Dendritic cell treated with granulocyte-macrophage colony-stimulating factor and Interleukin-4, amounts not matched to agents 40 ng/mL and 50 ng/mL, for 4 days (primary cell): ENCODE measurements around the gene TAS1R3.

ENCODE experiments used
- H3K27ac Mint-ChIP-seq: one replicate; pipeline ENCODE4 v1.8.0; 2022; ENCODE audit warnings: mild to moderate bottlenecking, mixed read lengths
- H3K27me3 Mint-ChIP-seq: one replicate; pipeline ENCODE4 v1.8.0; 2022; ENCODE audit warnings: mild to moderate bottlenecking, mixed read lengths
- H3K36me3 Mint-ChIP-seq: one replicate; pipeline ENCODE4 v1.8.0; 2022; ENCODE audit warnings: low read depth, mixed read lengths
- H3K4me1 Mint-ChIP-seq: one replicate; pipeline ENCODE4 v1.8.0; 2022; ENCODE audit warnings: low read depth, mixed read lengths
- H3K4me3 Mint-ChIP-seq: one replicate; pipeline ENCODE4 v1.8.0; 2022; ENCODE audit warnings: mild to moderate bottlenecking, moderate library complexity, mixed read lengths
- H3K9me3 Mint-ChIP-seq: one replicate; pipeline ENCODE4 v1.8.0; 2022; ENCODE audit warnings: mixed read lengths
- intact Hi-C: fragments of 100-400 bp; cut with micrococcal nuclease; formaldehyde crosslinking; loops from one replicate; pipeline ENCODE4 v1.15.0; 2022

Gene TAS1R3

DNA sequence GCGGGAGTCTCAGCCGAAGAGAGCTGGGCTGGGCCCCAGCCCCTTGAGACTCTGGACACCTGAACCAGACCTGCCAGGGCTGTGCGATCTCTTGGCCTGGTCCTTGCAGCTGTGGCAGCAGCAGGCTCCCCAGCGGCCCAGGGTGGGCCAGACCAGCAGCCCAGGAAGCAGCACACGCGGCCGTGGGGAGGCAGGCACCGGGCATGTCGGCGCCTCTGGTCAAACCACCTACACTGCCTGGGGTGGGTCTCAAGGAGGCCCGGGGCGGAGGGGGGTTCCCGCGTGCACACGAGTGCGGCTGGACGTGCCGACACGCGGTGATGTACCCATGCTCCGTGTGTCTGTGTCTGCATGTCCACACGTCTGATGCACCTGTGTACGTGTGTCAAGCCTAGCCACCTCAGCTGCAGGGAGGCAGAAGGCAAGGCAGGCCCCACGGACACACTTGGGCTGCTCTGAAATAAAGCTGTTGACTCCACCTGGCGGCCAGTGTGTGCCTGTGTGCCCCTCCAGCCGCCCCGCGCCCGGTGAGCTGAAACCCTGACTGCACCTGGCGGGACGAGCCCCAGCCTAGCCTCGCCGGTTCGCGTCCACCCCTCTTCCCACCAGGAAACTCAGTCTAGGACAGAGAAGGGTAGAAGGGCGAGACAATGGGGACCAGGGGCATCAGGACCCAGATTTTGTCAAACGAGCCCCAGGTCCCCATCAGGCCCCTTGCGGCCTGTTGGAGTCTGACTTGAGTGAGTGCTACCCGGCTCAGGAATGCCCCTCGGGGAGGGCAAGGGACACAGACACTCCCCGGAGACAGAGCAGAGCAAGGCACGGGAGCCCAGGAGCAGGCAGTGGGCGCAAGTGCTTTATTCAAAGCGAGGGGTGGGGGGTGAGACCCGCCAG lies 39.3 kb upstream of the TAS1R3 start:
- peaks cover 3% of the 10 kb centered on the region for H3K27me3 Mint-ChIP-seq
- intact Hi-C loops: no loop called here
- no peak overlapping the region for H3K4me3 Mint-ChIP-seq
- peaks cover 46% of the 10 kb centered on the region for H3K36me3 Mint-ChIP-seq
- H3K27ac Mint-ChIP-seq: no peak overlapping the region
- H3K4me1 Mint-ChIP-seq: no peaks in the 10 kb centered on the region
- H3K9me3 Mint-ChIP-seq: peaks cover 9% of the 10 kb centered on the region

GRCh38 chr1:1292442-1292779 lies 38.7 kb upstream of the TAS1R3 start:
- intact Hi-C loops: no loop called here
- Mint-ChIP-seq H3K27me3 (peaks cover 3% of the 10 kb centered on the region), H3K36me3 (peaks cover 48% of the 10 kb centered on the region), H3K27ac (no peak overlapping the region), H3K9me3 (peaks cover 9% of the 10 kb centered on the region), H3K4me3 (no peak overlapping the region), H3K4me1 (no peaks in the 10 kb centered on the region)

GRCh38 chr1:1292851-1293250 lies 38.2 kb upstream of the TAS1R3 start:
- H3K4me3 Mint-ChIP-seq: no peak overlapping the region
- peaks cover 3% of the 10 kb centered on the region for H3K27me3 Mint-ChIP-seq
- peaks cover 51% of the 10 kb centered on the region for H3K36me3 Mint-ChIP-seq
- H3K4me1 Mint-ChIP-seq: no peaks in the 10 kb centered on the region
- peaks cover 9% of the 10 kb centered on the region for H3K9me3 Mint-ChIP-seq
- H3K27ac Mint-ChIP-seq: no peak overlapping the region
- intact Hi-C loops: no loop called here

- Mint-ChIP-seq H3K27me3 (peaks cover 3% of the 10 kb centered on the region), H3K27ac (no peak overlapping the region), H3K36me3 (peaks cover 58% of the 10 kb centered on the region), H3K9me3 (peaks cover 2% of the 10 kb centered on the region), H3K4me1 (no peaks in the 10 kb centered on the region), H3K4me3 (no peak overlapping the region)
- intact Hi-C loops: no loop called here
Measured at GRCh38 chr1:1293263-1294249, 37.5 kb upstream of the TAS1R3 start.

DNA sequence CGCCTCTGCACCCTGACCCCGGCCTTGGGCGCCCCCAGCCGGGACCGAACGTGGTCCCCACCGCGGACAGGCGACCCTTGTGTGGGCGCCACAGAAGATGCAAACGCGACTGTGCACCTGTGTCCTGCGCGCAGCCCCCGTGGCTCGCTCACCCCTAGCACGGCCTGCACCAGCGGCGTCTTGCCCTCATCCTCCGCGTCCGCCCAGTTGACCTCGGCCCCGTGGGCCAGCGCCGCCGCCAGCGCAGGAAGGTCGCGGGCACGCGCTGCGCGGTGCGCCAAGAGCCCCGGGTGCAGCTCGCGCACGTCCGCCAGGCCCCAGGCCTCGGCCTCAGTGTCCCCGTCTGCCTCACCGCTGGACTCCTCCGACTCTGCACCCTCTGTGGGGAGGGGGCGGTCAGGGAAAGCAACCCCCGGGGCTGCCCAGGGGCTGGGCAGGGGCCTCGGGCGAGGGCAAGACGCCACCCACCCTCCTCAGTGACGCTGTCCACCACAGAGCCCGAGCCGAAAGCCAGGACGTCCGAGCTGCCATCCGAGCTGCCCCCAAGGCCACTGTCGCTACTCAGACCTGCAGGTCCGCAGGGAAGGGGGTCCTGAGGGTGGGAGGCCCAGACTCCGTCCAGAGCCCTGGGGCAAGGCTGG lies 36.7 kb upstream of the TAS1R3 start:
- H3K9me3 Mint-ChIP-seq: no peaks in the 10 kb centered on the region
- no peak overlapping the region for H3K4me3 Mint-ChIP-seq
- intact Hi-C loops: no loop called here
- no peaks in the 10 kb centered on the region for H3K4me1 Mint-ChIP-seq
- H3K27me3 Mint-ChIP-seq: peaks cover 3% of the 10 kb centered on the region
- H3K27ac Mint-ChIP-seq: no peak overlapping the region
- peaks cover 66% of the 10 kb centered on the region for H3K36me3 Mint-ChIP-seq

GRCh38 chr1:1295154-1295923 lies 35.7 kb upstream of the TAS1R3 start:
- H3K4me1 Mint-ChIP-seq: no peaks in the 10 kb centered on the region
- intact Hi-C loops: no loop called here
- H3K27ac Mint-ChIP-seq: no peak overlapping the region
- no peak overlapping the region for H3K4me3 Mint-ChIP-seq
- peaks cover under 1% of the 10 kb centered on the region for H3K27me3 Mint-ChIP-seq
- H3K36me3 Mint-ChIP-seq: peaks cover 76% of the 10 kb centered on the region
- H3K9me3 Mint-ChIP-seq: no peaks in the 10 kb centered on the region

DNA sequence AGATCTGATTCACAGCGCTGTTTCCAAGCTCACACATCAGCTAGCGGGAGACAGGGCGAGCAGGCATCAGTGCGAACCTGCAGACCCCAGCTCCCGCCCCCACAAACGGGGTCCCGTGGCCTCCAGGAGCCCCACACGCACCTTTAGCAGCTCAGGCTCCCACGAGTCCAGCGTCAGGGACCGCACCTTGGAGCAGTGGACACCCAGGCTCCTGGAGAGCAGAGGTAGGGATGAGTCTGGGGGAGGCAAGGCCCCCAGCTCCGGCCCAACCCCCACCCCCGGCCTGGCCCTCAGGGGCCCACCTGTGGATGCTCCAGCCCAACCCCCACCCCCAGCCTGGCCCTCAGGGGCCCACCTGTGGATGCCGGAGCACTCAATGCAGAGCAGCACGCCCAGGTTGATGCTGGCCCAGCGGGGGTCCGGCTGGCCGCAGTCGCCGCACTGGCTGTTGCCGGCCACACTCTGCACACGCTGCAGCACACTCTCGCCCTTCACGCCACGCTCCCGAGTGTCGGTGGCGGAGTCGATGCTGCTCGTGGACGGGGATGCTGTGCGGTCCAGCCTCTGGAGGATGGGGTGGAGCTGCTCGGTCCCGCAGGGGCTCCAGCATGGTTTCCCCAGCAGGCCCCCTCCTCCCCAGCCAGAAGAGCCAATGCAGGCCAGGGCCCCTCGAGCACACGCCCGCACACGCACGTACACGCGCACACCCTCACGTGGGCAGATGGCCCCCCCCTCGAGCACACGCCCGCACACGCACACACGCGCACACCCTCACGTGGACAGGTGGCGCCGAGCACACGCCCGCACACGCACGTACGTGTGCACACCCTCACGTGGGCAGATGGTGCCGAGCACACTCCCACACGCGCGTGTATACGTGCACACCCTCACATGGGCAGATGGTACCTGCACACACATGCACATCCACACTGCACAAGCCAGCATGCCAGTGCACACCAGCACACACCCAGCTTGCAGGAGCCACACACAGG lies 34.7 kb upstream of the TAS1R3 start:
- H3K4me3 Mint-ChIP-seq: no peak overlapping the region
- H3K27me3 Mint-ChIP-seq: no peaks in the 10 kb centered on the region
- intact Hi-C loops: no loop called here
- peaks cover 82% of the 10 kb centered on the region for H3K36me3 Mint-ChIP-seq
- no peaks in the 10 kb centered on the region for H3K4me1 Mint-ChIP-seq
- no peaks in the 10 kb centered on the region for H3K9me3 Mint-ChIP-seq
- H3K27ac Mint-ChIP-seq: no peak overlapping the region

DNA sequence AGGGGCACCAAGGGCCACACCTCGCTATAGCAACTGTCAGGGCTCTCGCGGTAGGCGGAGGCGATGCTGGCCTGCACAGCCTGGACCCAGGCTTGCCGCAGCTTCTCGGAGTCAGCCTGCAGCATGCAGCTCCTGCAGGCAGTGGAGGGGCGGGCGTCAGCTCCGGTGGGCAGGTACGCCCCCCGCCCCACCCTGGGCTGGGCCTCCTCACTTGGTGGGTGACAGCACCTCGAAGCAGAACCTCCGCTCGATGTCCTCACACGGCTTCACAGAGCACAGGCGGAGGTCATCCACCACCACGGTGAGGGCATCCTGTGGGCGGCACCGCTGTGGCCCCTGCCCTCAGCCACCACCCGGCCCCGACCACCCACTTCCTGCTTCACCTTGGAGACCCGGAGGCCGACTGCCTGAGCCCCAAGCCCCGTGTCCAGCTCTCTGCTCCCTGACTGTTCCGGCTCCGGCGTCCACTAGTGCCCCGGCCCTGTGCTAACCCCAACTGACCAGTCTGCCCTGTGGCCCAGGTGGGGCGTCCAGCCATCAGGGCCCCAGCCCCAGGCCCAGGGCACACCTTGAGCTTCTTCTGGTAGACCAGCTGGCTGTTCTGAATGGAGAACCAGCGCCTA lies 33.2 kb upstream of the TAS1R3 start:
- Mint-ChIP-seq H3K4me1 (no peaks in the 10 kb centered on the region), H3K27me3 (no peaks in the 10 kb centered on the region), H3K9me3 (no peaks in the 10 kb centered on the region), H3K36me3 (peaks cover 75% of the 10 kb centered on the region), H3K4me3 (no peak overlapping the region), H3K27ac (no peak overlapping the region)
- intact Hi-C loops: no loop called here

GRCh38 chr1:1298861-1299685 lies 32.0 kb upstream of the TAS1R3 start:
- Mint-ChIP-seq H3K36me3 (peaks cover 63% of the 10 kb centered on the region), H3K4me3 (no peak overlapping the region), H3K27me3 (no peaks in the 10 kb centered on the region), H3K9me3 (no peaks in the 10 kb centered on the region), H3K27ac (no peak overlapping the region), H3K4me1 (peaks cover 6% of the 10 kb centered on the region)
- intact Hi-C loops: no loop called here

DNA sequence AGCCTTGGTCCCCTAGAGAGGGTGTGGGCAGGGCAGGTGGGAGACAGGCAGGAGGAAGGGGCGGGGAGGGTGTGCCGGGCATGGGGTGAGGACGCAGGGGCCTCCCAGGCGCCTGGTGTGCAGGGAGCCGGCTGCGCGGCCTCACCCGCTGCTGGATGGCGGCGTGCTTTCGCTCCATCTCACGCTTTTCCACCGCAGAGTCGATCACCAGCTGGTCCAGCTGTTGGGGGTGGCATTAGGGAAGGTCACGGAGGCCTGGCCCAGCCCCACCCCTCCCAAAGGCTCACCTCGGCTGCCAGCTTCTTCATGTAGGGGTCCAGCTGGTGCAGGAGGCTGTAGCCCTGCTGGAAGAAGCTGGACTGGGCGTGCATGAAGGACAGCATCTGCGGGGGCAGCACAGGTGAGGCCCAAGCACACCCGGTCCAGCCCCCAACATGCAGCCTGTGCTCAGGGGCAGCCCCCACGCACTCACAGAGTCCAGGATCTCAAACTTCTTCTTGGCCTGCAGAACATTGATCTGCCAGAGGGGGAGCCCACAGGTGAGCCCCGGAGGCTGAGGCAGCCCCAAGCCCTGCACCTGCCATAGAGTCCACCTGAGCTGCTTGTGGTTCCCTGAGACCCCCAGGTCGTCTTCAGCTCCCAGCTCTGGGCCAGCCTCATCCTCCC lies 31.3 kb upstream of the TAS1R3 start:
- Mint-ChIP-seq H3K27me3 (no peaks in the 10 kb centered on the region), H3K27ac (no peak overlapping the region), H3K9me3 (no peaks in the 10 kb centered on the region), H3K36me3 (peaks cover 56% of the 10 kb centered on the region), H3K4me1 (peaks cover 13% of the 10 kb centered on the region), H3K4me3 (no peak overlapping the region)
- intact Hi-C loops: no loop called here

GRCh38 chr1:1300352-1300739 lies 30.7 kb upstream of the TAS1R3 start:
- H3K27ac Mint-ChIP-seq: no peak overlapping the region
- H3K9me3 Mint-ChIP-seq: no peaks in the 10 kb centered on the region
- intact Hi-C loops: no loop called here
- H3K4me1 Mint-ChIP-seq: peaks cover 19% of the 10 kb centered on the region
- H3K27me3 Mint-ChIP-seq: no peaks in the 10 kb centered on the region
- H3K4me3 Mint-ChIP-seq: no peak overlapping the region
- peaks cover 51% of the 10 kb centered on the region for H3K36me3 Mint-ChIP-seq
